Measurements from ENCODE around the gene RBM4. TPM values are rescaled to one million over a fixed set of nuclear protein-coding genes. Genes with fewer than 3 reads are reported as not detected.

The RBM4 gene
- total RNA-seq, 4 donors from 2014 or later: 62.4 to 117 (median 69.2) TPM

DNA sequence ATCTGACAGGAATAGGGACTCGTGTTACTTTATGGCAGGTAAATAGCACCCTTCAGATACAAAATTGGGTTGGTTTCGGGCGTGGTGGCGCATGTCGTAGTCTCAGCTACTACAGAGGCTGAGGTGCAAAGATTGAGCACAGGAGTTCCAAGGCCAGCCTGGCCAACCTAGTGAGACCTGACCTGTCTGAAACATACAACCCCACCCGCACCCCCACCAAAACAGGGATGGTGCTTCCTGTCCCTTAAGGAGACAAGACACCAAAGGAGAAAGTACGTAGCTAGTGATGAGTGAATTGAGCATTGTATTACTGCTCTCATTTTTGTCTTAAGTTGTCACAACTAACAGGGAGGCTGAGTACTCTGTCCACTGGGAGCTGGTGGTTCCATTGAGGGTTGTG, 14.1 kb downstream of the RBM4 start:
- in situ Hi-C loops (cut with MboI; ENCODE audit: low sequenced_read_pairs in 4 of 4): no loop called here
- intact Hi-C loops (cut with DNase I; ENCODE audit: low total_unique reads): no loop called here

GRCh38 chr11:66653123-66653522, 14.6 kb downstream of the RBM4 start:
- ATAC-seq (no peak), DNase-seq (no peak)
- H3K27ac ChIP-seq: no peak overlapping the region
- H3K4me1 ChIP-seq: no peaks in the 10 kb centered on the region
- H3K36me3 ChIP-seq: peaks cover 0 to 4% of the 10 kb centered on the region in 2 donors
- TF ChIP-seq, protein P1, sequence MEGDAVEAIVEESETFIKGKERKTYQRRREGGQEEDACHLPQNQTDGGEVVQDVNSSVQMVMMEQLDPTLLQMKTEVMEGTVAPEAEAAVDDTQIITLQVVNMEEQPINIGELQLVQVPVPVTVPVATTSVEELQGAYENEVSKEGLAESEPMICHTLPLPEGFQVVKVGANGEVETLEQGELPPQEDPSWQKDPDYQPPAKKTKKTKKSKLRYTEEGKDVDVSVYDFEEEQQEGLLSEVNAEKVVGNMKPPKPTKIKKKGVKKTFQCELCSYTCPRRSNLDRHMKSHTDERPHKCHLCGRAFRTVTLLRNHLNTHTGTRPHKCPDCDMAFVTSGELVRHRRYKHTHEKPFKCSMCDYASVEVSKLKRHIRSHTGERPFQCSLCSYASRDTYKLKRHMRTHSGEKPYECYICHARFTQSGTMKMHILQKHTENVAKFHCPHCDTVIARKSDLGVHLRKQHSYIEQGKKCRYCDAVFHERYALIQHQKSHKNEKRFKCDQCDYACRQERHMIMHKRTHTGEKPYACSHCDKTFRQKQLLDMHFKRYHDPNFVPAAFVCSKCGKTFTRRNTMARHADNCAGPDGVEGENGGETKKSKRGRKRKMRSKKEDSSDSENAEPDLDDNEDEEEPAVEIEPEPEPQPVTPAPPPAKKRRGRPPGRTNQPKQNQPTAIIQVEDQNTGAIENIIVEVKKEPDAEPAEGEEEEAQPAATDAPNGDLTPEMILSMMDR (IDR thresholded peaks at IDR 0.05 in 4 of 5, conservative IDR thresholded peaks at IDR 0.05 in 1 of 5): no peak
- TF ChIP-seq POLR2A (IDR thresholded peaks at IDR 0.05): no peak
- no peaks in the 10 kb centered on the region for H3K27me3 ChIP-seq
- in situ Hi-C loops (cut with MboI; ENCODE audit: low sequenced_read_pairs in 4 of 4): no loop called here
- no peak overlapping the region for H3K4me3 ChIP-seq
- intact Hi-C loops (cut with DNase I; ENCODE audit: low total_unique reads): no loop called here
- H3K9me3 ChIP-seq: no peaks in the 10 kb centered on the region

More for the DNA sequence above, 14.1 kb downstream of the RBM4 start:
- no peak for DNase-seq
- H3K27ac ChIP-seq: no peak overlapping the region
- H3K36me3 ChIP-seq: peaks cover 0 to 8% of the 10 kb centered on the region in 2 donors
- no peak for ATAC-seq
- H3K4me3 ChIP-seq: no peak overlapping the region
- H3K9me3 ChIP-seq: no peaks in the 10 kb centered on the region
- H3K27me3 ChIP-seq: no peaks in the 10 kb centered on the region
- no peaks in the 10 kb centered on the region for H3K4me1 ChIP-seq
- TF ChIP-seq, protein P1 (IDR thresholded peaks at IDR 0.05 in 4 of 5, conservative IDR thresholded peaks at IDR 0.05 in 1 of 5): no peak
- no peak for TF ChIP-seq POLR2A (IDR thresholded peaks at IDR 0.05)

DNA sequence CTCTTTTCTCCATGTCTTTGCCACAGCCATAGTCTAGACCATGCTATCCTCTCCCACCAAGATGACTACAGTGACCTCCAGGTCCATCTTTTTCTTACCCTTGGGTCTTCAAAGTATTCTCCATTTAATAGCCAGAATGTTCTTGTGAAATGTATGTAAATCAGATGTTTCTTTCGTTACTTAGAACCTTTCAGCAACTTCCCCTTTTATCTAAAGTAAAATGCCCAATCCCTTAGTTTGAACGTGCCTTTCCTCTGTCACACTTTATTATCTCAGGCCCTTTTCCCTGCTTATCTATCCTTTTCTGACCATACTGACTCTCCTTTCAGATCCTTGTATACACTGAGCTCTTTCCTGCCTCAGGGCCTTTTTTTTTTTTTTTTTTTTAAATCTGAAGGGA, 21.3 kb downstream of the RBM4 start:
- Histone ChIP-seq H3K36me3 (no peaks in the 10 kb centered on the region), H3K27ac (no peak overlapping the region), H3K4me1 (no peaks in the 10 kb centered on the region), H3K27me3 (no peaks in the 10 kb centered on the region), H3K9me3 (no peaks in the 10 kb centered on the region), H3K4me3 (no peak overlapping the region)
- in situ Hi-C loops (cut with MboI; ENCODE audit: low sequenced_read_pairs in 4 of 4) (no loop called here), intact Hi-C loops (cut with DNase I; ENCODE audit: low total_unique reads) (no loop called here)
- ATAC-seq (no peak), DNase-seq (no peak)
- TF ChIP-seq, protein P1 (IDR thresholded peaks at IDR 0.05 in 4 of 5, conservative IDR thresholded peaks at IDR 0.05 in 1 of 5): no peak
- TF ChIP-seq POLR2A (IDR thresholded peaks at IDR 0.05): no peak

DNA sequence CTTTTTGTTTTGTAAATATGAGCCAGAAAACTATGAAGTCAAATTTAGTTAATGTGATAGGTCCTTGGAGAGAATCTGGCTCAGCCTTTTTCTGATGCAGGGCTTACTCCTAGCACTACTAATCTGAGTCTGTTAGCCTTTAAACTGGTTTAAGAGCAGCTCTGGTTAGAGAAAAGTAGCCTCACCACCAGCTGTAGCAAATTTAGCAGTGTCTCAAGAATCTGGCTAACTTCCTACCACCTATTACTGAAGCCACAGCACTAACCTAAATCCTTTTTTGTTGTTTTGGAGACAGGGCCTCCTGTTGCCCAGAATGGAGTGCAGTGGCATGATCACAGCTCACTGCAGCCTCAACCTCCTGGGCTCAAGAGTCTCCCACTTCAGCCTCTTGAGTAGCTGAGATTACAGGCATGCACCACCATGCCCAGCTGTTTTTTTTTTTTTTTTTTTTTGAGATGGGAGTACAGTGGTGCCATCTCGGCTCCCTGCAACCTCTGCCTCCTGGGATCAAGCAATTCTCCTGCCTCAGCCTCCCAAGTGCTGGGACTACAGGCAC, 25.3 kb downstream of the RBM4 start:
- in situ Hi-C loops (cut with MboI; ENCODE audit: low sequenced_read_pairs in 4 of 4): no loop called here
- Histone ChIP-seq H3K9me3 (no peaks in the 10 kb centered on the region), H3K27me3 (no peaks in the 10 kb centered on the region), H3K4me1 (no peaks in the 10 kb centered on the region), H3K36me3 (peaks cover 0 to 31% of the 10 kb centered on the region in 2 donors), H3K27ac (no peak overlapping the region), H3K4me3 (no peak overlapping the region)
- TF ChIP-seq, protein P1 (IDR thresholded peaks at IDR 0.05 in 4 of 5, conservative IDR thresholded peaks at IDR 0.05 in 1 of 5): no peak
- TF ChIP-seq POLR2A (IDR thresholded peaks at IDR 0.05): no peak
- intact Hi-C loops (cut with DNase I; ENCODE audit: low total_unique reads): no loop called here
- DNase-seq (no peak), ATAC-seq (no peak)

DNA sequence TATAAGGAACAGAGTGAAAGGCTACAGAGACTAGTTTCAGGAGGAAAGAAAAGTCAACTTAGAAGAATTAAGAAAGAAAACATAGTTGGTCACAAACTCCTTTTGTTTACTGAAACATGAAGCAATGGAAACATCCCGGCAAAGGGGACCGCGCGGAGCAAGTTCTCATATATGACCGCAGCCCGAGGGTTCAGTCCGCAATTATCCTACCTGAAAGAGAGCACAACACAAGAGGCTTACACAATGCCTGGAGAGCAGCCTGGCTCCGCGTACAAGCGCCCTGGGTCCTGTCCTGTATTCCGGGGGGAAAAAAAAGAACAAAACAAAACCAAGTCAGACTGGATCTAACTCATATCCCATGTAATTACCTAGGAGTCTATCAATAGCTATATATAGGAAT, 26.9 kb downstream of the RBM4 start:
- H3K36me3 ChIP-seq: peaks cover 0 to 33% of the 10 kb centered on the region in 2 donors
- no peak overlapping the region for H3K4me3 ChIP-seq
- TF ChIP-seq POLR2A (IDR thresholded peaks at IDR 0.05): no peak
- TF ChIP-seq, protein P1 (IDR thresholded peaks at IDR 0.05 in 4 of 5, conservative IDR thresholded peaks at IDR 0.05 in 1 of 5): no peak
- ATAC-seq (no peak), DNase-seq (no peak)
- intact Hi-C loops (cut with DNase I; ENCODE audit: low total_unique reads) (no loop called here), in situ Hi-C loops (cut with MboI; ENCODE audit: low sequenced_read_pairs in 4 of 4) (no loop called here)
- no peaks in the 10 kb centered on the region for H3K27me3 ChIP-seq
- no peaks in the 10 kb centered on the region for H3K9me3 ChIP-seq
- H3K27ac ChIP-seq: no peak overlapping the region
- peaks cover 0 to 3% of the 10 kb centered on the region in 2 donors for H3K4me1 ChIP-seq

Data from gastrocnemius medialis (tissue), 4 donors.